ENCODE measurements around the gene FCN1.
A peak's percentile ranks its signal among the peaks of the same experiment; 100 is the strongest.

FCN1 gene

GRCh38 chr9:134887686-134888602 lies 29.8 kb downstream of the FCN1 start:
- Histone ChIP-seq H3K4me1 (peaks cover 67% of the 10 kb centered on the region), H3K36me3 (no peaks in the 10 kb centered on the region), H3K27ac (peak overlapping the region; percentile 64), H3K9me3 (no peaks in the 10 kb centered on the region), H3K27me3 (no peaks in the 10 kb centered on the region), H3K4me3 (no peak overlapping the region), H3K9ac (peak overlapping the region; percentile 0; the same call in 1 of the 2 replicates), H4K20me1 (peaks cover 9% of the 10 kb centered on the region; the same call in 1 of the 2 replicates), H3K4me2 (peak overlapping the region; percentile 78)
- no peak for TF ChIP-seq Cebpa-rat (IDR thresholded peaks at IDR 0.05)

GRCh38 chr9:134887219-134887618 lies 30.5 kb downstream of the FCN1 start:
- H3K36me3 ChIP-seq, result no peaks in the 10 kb centered on the region
- H4K20me1 ChIP-seq, result peaks cover 9% of the 10 kb centered on the region; the same call in 1 of the 2 replicates
- H3K9me3 ChIP-seq, result no peaks in the 10 kb centered on the region
- H3K4me2 ChIP-seq, result peak overlapping the region; percentile 78
- H3K4me3 ChIP-seq, result no peak overlapping the region
- peaks cover 63% of the 10 kb centered on the region for H3K4me1 ChIP-seq
- H3K27me3 ChIP-seq, result no peaks in the 10 kb centered on the region
- TF ChIP-seq Cebpa-rat (IDR thresholded peaks at IDR 0.05), result no peak
- no peak overlapping the region for H3K9ac ChIP-seq
- H3K27ac ChIP-seq, result 0 out of 2 replicates have a peak overlapping the region, but pooled peaks have one; percentile 64

- Histone ChIP-seq H3K27me3 (no peaks in the 10 kb centered on the region), H3K36me3 (no peaks in the 10 kb centered on the region), H3K9me3 (no peaks in the 10 kb centered on the region), H4K20me1 (peaks cover 9% of the 10 kb centered on the region; the same call in 1 of the 2 replicates), H3K4me2 (peak overlapping the region; percentile 78), H3K4me1 (peaks cover 56% of the 10 kb centered on the region), H3K9ac (no peak overlapping the region), H3K4me3 (no peak overlapping the region), H3K27ac (0 out of 2 replicates have a peak overlapping the region, but pooled peaks have one; percentile 30)
- no peak for TF ChIP-seq Cebpa-rat (IDR thresholded peaks at IDR 0.05)
These were observed 31.2 kb downstream of the FCN1 start for GRCh38 chr9:134886413-134886913.

GRCh38 chr9:134885679-134886412 lies 31.9 kb downstream of the FCN1 start:
- no peak for TF ChIP-seq Cebpa-rat (IDR thresholded peaks at IDR 0.05)
- no peak overlapping the region for H3K9ac ChIP-seq
- H3K27ac ChIP-seq, result peak overlapping the region; percentile 30; the same call in 1 of the 2 replicates
- no peaks in the 10 kb centered on the region for H3K36me3 ChIP-seq
- H3K4me1 ChIP-seq, result peaks cover 50% of the 10 kb centered on the region
- H3K4me2 ChIP-seq, result peak overlapping the region; percentile 78; the same call in 1 of the 2 replicates
- no peaks in the 10 kb centered on the region for H3K27me3 ChIP-seq
- no peaks in the 10 kb centered on the region for H3K9me3 ChIP-seq
- peaks cover 9% of the 10 kb centered on the region; the same call in 1 of the 2 replicates for H4K20me1 ChIP-seq
- no peak overlapping the region for H3K4me3 ChIP-seq

- Histone ChIP-seq H3K4me3 (no peak overlapping the region), H3K4me2 (no peak overlapping the region), H3K27me3 (no peaks in the 10 kb centered on the region), H4K20me1 (peaks cover 9% of the 10 kb centered on the region; the same call in 1 of the 2 replicates), H3K9me3 (no peaks in the 10 kb centered on the region), H3K4me1 (peaks cover 42% of the 10 kb centered on the region), H3K9ac (no peak overlapping the region), H3K36me3 (no peaks in the 10 kb centered on the region), H3K27ac (no peak overlapping the region)
- TF ChIP-seq Cebpa-rat (IDR thresholded peaks at IDR 0.05), result no peak
These were observed 32.6 kb downstream of the FCN1 start for GRCh38 chr9:134885001-134885678.

GRCh38 chr9:134884492-134884891 lies 33.2 kb downstream of the FCN1 start:
- no peak for TF ChIP-seq Cebpa-rat (IDR thresholded peaks at IDR 0.05)
- Histone ChIP-seq H3K4me3 (no peak overlapping the region), H3K27me3 (no peaks in the 10 kb centered on the region), H3K9ac (no peak overlapping the region), H3K36me3 (no peaks in the 10 kb centered on the region), H3K27ac (no peak overlapping the region), H4K20me1 (peaks cover 9% of the 10 kb centered on the region; the same call in 1 of the 2 replicates), H3K4me1 (peaks cover 36% of the 10 kb centered on the region), H3K4me2 (no peak overlapping the region), H3K9me3 (no peaks in the 10 kb centered on the region)

- Histone ChIP-seq H3K4me3 (no peak overlapping the region), H3K9me3 (no peaks in the 10 kb centered on the region), H3K27ac (no peak overlapping the region), H3K9ac (no peak overlapping the region), H3K4me2 (no peak overlapping the region), H3K36me3 (no peaks in the 10 kb centered on the region), H3K27me3 (no peaks in the 10 kb centered on the region), H3K4me1 (peaks cover 23% of the 10 kb centered on the region), H4K20me1 (peaks cover 6% of the 10 kb centered on the region; the same call in 1 of the 2 replicates)
- TF ChIP-seq Cebpa-rat (IDR thresholded peaks at IDR 0.05), result no peak
These were observed 34.5 kb downstream of the FCN1 start for GRCh38 chr9:134883040-134883782.

- TF ChIP-seq Cebpa-rat (IDR thresholded peaks at IDR 0.05), result no peak
- Histone ChIP-seq H3K36me3 (no peaks in the 10 kb centered on the region), H3K27ac (no peak overlapping the region), H3K9me3 (no peaks in the 10 kb centered on the region), H4K20me1 (no peaks in the 10 kb centered on the region), H3K4me2 (no peak overlapping the region), H3K9ac (no peak overlapping the region), H3K4me1 (peaks cover 14% of the 10 kb centered on the region), H3K27me3 (no peaks in the 10 kb centered on the region), H3K4me3 (no peak overlapping the region)
These were observed 35.4 kb downstream of the FCN1 start for GRCh38 chr9:134882204-134882785.

Measured in BLaER1 (cell line).